ENCODE data around the gene EDARADD.

DNA sequence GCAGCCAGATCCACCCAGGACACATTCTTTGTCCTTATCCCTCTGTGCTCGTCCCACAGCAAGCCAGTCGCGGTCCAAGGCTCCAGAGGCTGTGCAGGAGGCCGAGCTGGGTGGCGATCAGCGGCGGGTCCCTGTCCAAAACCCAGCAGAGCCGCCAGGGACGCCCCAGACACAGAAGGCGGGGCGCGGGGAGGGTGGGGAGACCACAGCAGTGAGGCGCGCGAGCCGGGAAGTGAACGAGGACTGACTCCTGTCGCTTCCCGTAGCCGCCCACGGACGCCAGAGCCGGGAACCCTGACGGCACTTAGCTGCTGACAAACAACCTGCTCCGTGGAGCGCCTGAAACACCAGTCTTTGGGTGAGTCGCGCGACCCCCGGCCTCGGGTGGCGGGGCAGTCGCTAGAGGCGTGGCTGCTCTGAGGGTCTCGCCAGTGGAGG, 129.6 kb downstream of the EDARADD start, which contains the start of gene LGALS8:
- TF ChIP-seq EZH2phosphoT487 (IDR thresholded peaks at IDR 0.05), result no peak
- TF ChIP-seq, protein P1, sequence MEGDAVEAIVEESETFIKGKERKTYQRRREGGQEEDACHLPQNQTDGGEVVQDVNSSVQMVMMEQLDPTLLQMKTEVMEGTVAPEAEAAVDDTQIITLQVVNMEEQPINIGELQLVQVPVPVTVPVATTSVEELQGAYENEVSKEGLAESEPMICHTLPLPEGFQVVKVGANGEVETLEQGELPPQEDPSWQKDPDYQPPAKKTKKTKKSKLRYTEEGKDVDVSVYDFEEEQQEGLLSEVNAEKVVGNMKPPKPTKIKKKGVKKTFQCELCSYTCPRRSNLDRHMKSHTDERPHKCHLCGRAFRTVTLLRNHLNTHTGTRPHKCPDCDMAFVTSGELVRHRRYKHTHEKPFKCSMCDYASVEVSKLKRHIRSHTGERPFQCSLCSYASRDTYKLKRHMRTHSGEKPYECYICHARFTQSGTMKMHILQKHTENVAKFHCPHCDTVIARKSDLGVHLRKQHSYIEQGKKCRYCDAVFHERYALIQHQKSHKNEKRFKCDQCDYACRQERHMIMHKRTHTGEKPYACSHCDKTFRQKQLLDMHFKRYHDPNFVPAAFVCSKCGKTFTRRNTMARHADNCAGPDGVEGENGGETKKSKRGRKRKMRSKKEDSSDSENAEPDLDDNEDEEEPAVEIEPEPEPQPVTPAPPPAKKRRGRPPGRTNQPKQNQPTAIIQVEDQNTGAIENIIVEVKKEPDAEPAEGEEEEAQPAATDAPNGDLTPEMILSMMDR (IDR thresholded peaks at IDR 0.05), result no peak

Measured in neural progenitor cell (in vitro differentiated cells).